Fibroblast of gingiva (primary cell): ENCODE data around the gene MAP7.

ENCODE experiments used
- DNase-seq: peaks from one replicate; pipeline ENCODE4 v3.0.0-alpha.2; 2011; ENCODE audit warnings: low read depth

Gene MAP7

GRCh38 chr6:136529710-136530109 is 20.5 kb downstream of the MAP7 start:
- DNase-seq, result no peak

GRCh38 chr6:136528477-136528876 is 21.7 kb downstream of the MAP7 start:
- DNase-seq, result no peak

GRCh38 chr6:136527831-136528230 is 22.4 kb downstream of the MAP7 start:
- peak; percentile 20 for DNase-seq

DNA sequence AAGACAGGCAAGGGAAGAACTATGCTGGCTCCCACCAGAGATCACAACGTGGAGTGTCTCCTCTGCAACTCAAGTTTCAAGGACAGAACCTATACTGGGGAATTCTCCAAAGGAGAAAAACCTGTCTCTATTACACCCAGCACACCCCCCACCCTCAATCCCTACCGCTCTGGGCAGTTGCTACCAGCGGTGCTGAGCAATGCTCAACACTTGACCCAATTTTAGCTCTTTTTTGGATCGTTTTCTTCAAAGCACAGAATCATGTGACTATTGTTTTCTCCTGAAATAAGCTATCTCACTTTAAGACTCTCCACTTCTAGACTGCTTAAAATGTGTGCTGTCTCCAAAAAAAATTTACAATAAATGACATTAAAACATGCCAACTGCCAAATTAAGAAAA is 23.3 kb downstream of the MAP7 start:
- DNase-seq, result no peak

GRCh38 chr6:136526196-136526930 is 23.9 kb downstream of the MAP7 start:
- peak; percentile 82 for DNase-seq

DNA sequence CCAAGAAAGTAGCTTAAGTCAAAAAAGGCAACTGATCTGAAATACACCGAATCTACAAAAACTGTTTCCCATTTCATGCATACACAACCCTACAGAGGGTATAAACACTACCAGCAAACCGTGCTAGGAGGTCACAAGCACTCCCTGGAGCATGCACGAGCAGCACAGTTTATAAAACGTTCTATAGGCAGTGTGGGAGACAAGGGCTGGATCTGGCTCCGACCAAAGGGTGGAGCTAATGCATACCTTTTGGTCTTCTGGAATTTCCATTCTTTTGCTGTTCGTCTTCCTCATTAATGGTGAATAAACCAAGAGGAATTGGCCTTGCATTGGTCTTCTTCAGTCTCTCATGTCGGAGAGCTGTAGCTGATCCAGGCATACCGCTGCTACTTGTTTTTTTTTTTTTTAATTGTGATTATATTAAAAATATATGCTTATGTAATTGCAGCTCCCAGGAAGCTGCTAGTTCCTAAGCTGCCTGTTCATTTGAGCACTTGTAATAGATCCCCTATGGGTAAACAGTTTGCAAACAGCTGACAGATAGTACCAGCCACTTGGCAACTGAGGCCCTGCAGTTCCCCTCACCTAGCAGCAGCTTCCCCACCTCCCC is 24.5 kb downstream of the MAP7 start:
- DNase-seq, result no peak

- DNase-seq, result no peak
Observed at GRCh38 chr6:136524936-136525413, 25.2 kb downstream of the MAP7 start.

- DNase-seq, result no peak
Observed at GRCh38 chr6:136524339-136524935, 25.8 kb downstream of the MAP7 start.

DNA sequence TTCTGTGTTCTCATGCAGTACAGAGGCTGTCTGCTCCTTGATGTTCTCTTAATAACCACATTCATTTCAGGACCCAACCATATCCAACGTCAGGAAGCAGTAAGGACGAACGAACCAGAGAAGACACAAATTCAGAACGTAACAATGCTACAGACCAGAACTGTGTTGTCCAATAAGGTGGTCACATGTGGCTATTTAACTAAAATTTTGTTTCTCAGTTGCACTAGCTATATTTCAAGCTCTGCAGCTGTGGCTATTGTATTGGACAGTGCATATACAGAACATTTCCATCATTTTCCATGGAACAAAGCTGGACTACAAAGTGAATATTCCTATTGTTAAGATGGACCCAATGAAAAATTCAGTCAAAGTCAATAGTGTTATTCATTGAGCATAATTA is 27.0 kb downstream of the MAP7 start:
- no peak for DNase-seq

- no peak for DNase-seq
Observed at GRCh38 chr6:136522636-136523035, 27.6 kb downstream of the MAP7 start.

GRCh38 chr6:136521911-136522310 is 28.3 kb downstream of the MAP7 start:
- DNase-seq, result no peak

GRCh38 chr6:136521427-136521826 is 28.8 kb downstream of the MAP7 start:
- DNase-seq, result no peak

GRCh38 chr6:136520517-136520916 is 29.7 kb downstream of the MAP7 start:
- no peak for DNase-seq

DNA sequence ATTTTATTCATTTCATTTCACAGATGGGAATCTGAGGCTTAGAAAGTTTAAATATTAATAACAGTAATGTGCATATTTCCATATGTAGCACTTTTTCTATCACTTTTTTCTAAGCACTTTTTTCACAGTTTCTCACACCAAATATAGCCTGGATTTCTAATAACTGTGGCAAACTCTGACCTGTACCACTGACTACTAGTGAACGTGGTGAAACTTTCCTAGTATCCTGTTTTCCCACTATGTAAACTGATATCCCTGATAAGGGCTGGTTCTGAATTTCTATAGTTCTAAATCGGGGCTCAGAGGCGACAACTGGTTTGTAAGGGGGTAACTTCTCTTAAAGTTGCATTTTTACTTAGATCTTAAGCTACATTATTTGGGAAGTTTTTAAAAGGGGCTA is 32.6 kb downstream of the MAP7 start:
- DNase-seq, result no peak

GRCh38 chr6:136517002-136517401 is 33.2 kb downstream of the MAP7 start:
- DNase-seq, result no peak

- DNase-seq, result no peak
Observed at GRCh38 chr6:136514591-136514990, 35.6 kb downstream of the MAP7 start.

- no peak for DNase-seq
Observed at GRCh38 chr6:136511926-136512325, 38.3 kb downstream of the MAP7 start.

DNA sequence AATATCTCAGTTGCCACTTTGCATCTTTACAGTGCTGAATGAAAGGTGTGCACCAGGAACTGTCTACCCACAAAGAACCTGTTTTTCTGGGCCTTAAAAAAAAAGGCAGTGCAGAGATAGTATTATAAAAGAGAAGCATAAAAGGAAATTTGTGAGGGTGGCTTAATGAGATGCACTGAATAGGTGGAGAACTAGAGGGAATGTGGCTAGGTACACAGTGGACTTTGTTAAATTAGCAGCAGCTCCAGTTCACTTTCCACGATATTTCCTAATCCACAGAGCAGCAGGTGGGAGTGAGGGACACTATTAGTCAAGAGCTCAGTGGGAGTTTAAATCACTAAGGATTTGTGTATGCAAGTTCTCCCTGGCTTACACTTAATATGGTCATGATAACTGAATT is 38.8 kb downstream of the MAP7 start:
- no peak for DNase-seq

- DNase-seq, result no peak
Observed at GRCh38 chr6:136510782-136511181, 39.4 kb downstream of the MAP7 start.

DNA sequence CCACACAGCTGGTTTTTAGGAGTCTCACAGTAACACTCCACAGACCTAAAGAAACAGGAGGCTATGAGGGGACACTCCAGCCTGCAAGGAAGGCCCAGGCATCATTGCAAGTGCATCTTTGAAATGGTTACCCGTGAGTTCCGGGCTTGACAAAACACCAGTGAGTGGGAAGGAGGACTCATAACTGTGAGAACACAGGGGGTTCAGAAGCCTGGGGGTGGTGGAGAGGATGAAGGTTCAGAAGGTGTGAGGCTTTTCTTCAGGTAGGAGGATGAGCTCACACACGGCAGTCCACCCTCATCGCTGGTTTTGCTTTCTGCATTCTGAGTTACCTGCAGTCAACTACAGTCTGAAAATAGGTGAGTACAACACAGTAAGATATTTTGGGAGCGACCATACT is 39.9 kb downstream of the MAP7 start:
- DNase-seq, result no peak

GRCh38 chr6:136508725-136509392 is 41.4 kb downstream of the MAP7 start:
- no peak for DNase-seq

DNA sequence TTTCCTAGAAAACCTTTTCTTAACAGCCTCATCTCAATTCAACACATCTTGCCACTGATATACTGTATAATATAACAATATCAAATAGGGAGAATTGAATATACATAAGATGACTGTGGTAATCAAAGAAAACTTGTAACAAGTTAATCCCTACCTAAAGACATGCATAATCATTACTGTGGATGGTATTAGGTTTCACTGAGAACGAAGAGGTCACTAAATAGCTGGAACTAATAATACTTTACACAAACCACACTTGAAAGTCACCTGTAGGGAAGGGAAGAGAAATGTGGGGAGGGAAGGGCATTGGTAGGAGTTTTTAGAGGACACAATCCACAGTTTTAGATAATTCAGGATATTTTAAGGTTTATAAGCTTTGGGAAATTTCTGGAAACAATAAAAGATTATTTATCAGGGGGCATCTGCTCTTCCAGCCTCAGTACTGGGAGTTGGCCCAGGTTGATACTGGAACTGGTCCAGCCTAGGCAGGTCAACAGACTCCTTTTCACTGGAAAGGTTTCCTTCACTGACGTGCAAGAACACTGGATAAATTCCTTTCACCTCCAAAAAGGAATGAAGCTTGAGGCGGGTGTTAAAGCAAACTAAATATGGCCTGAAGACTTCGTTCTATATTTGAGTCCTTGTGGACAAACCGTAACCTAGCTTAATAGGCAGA is 44.0 kb downstream of the MAP7 start:
- DNase-seq, result no peak
